BJ (cell line): ENCODE results near the gene ADPRH. TPM values are rescaled to one million over a fixed set of nuclear protein-coding genes. Genes with fewer than 3 reads are reported as not detected.

Experiments used
- CTCF ChIA-PET: fragments of 350-600 bp; formaldehyde crosslinking; extraction: SDS; loops from one replicate; lab custom pipeline; 2021; ENCODE audit warnings: antibody characterized with exemption, inconsistent platforms; lab: Yijun Ruan, JAX
- POLR2A ChIA-PET: fragments of 300-600 bp; sonication (Branson Sonifier 250); formaldehyde crosslinking; extraction: SDS; loops from one replicate; lab custom pipeline; 2021; ENCODE audit warnings: antibody characterized with exemption; lab: Charles Lee
- DNase-seq: peaks from one replicate; pipeline ENCODE4 v3.0.0-alpha.2; 2011; ENCODE audit warnings: low read depth
- H3K27me3 ChIP-seq: 2 replicates; pipeline ENCODE4 v1.6.0; 2011; ENCODE audit warnings: low read length; ENCODE audit not compliant: control insufficient read depth, insufficient read depth
- H3K36me3 ChIP-seq: 2 replicates; pipeline ENCODE4 v1.5.1; 2011; ENCODE audit warnings: low read length; ENCODE audit not compliant: control insufficient read depth, insufficient read depth
- H3K4me3 ChIP-seq: 2 replicates; pipeline ENCODE4 v1.5.1; 2011; ENCODE audit warnings: low read depth, mild to moderate bottlenecking, control low read depth, low read length
- CTCF ChIP-seq: IDR thresholded peaks from 2 replicates; pipeline ENCODE4 v1.5.1; 2011; ENCODE audit warnings: low read depth, mild to moderate bottlenecking, control low read depth, inconsistent platforms, low read length, moderate library complexity; ENCODE audit not compliant: insufficient read depth
- polyA plus RNA-seq: library from polyadenylated mRNA; depleted of rRNA; stranded (reverse); fragments of >200 nt; gene quantifications from 2 replicates; pipeline ENCODE4 v1.2.3, GENCODE V29; 2011

The ADPRH gene
- polyA plus RNA-seq, 1 experiment, result 1.6 TPM

- CTCF ChIA-PET, result interaction anchor here (0.6 to 1.2 kb wide), 3 partner anchors 10 to 101 kb away, joined by 3 to 6 read pairs (median 3); no protein-coding TSS in a partner anchor
- Histone ChIP-seq H3K36me3 (no peaks in the 10 kb centered on the region), H3K4me3 (peak overlapping the region; percentile 57), H3K27me3 (no peaks in the 10 kb centered on the region)
- POLR2A ChIA-PET, result interaction anchor here (0.7 kb wide), 1 partner anchor 82 kb away, joined by 12 read pairs; the partner anchor contains the start of gene TIMMDC1
- TF ChIP-seq CTCF, result no peak
- DNase-seq, result no peak
These were observed 922 bp downstream of the ADPRH start for GRCh38 chr3:119580067-119580760.

- ChIA-PET POLR2A (no interaction called here), CTCF (no interaction called here)
- no peak for DNase-seq
- no peak for TF ChIP-seq CTCF
- no peaks in the 10 kb centered on the region for H3K27me3 ChIP-seq
- no peaks in the 10 kb centered on the region for H3K36me3 ChIP-seq
- H3K4me3 ChIP-seq, result no peak overlapping the region
These were observed 2.9 kb downstream of the ADPRH start for GRCh38 chr3:119582178-119582577.

- TF ChIP-seq CTCF, result no peak
- Histone ChIP-seq H3K4me3 (no peak overlapping the region), H3K36me3 (no peaks in the 10 kb centered on the region), H3K27me3 (no peaks in the 10 kb centered on the region)
- ChIA-PET CTCF (no interaction called here), POLR2A (interaction anchor here (0.6 kb wide), 1 partner anchor 637 kb away, joined by 7 read pairs; no protein-coding TSS in a partner anchor)
- DNase-seq, result no peak
These were observed 5.9 kb downstream of the ADPRH start for GRCh38 chr3:119585208-119585607.

DNA sequence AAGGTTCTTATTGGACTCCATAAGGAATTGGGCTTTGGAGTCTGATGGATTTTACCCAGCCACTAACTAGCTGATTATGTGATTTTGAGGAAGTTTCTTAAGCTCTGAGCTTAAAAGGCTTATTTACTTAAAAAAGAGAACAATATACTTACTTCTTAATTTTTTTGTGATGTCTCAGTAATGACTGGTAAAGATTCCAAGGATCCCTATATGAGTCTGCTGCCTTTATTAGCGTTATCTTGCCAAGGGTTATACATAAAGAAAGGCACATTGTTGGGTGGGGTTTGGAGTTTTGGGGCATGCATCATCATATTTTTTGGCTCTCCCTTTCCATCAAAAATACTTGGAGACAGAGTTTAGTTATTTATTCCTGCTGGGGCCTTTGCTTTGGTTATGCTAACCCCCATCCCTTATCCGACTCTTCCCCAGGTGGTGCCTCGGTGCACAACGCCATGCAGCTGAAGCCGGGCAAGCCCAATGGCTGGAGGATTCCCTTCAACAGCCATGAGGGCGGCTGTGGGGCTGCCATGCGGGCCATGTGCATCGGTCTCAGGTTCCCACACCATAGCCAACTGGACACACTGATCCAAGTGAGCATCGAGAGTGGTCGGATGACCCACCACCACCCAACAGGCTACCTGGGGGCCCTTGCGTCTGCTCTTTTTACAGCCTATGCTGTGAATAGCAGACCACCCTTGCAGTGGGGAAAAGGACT, 6.7 kb downstream of the ADPRH start:
- ChIA-PET POLR2A (interaction anchor here (0.6 kb wide), 1 partner anchor 636 kb away, joined by 7 read pairs; no protein-coding TSS in a partner anchor), CTCF (no interaction called here)
- no peak for TF ChIP-seq CTCF
- DNase-seq, result no peak
- Histone ChIP-seq H3K36me3 (no peaks in the 10 kb centered on the region), H3K27me3 (no peaks in the 10 kb centered on the region), H3K4me3 (no peak overlapping the region)

- peak; percentile 33 for DNase-seq
- Histone ChIP-seq H3K36me3 (no peaks in the 10 kb centered on the region), H3K27me3 (no peaks in the 10 kb centered on the region), H3K4me3 (no peak overlapping the region)
- CTCF ChIA-PET, result interaction anchor here (2.6 kb wide), 1 partner anchor 13 kb away, joined by 16 read pairs; no protein-coding TSS in a partner anchor
- no peak for TF ChIP-seq CTCF
- POLR2A ChIA-PET, result no interaction called here
These were observed 7.5 kb downstream of the ADPRH start for GRCh38 chr3:119586733-119587172.
